Measurements from ENCODE around the gene HIKESHI.
"Not testable (repeated sequence)": the region's sequence is repeated elsewhere in the genome, so short reads cannot be mapped to it uniquely, and the experiment has no call there.

The HIKESHI gene

GRCh38 chr11:86302092-86302793, at the start of gene HIKESHI:
HIKESHI (plus strand) TSS chr11:86302240; CDS start chr11:86302449, 209 bp downstream.
- DNase-seq, result peak; percentile 91

GRCh38 chr11:86255896-86256295, 46.1 kb upstream of the HIKESHI start:
- DNase-seq, result no peak

DNA sequence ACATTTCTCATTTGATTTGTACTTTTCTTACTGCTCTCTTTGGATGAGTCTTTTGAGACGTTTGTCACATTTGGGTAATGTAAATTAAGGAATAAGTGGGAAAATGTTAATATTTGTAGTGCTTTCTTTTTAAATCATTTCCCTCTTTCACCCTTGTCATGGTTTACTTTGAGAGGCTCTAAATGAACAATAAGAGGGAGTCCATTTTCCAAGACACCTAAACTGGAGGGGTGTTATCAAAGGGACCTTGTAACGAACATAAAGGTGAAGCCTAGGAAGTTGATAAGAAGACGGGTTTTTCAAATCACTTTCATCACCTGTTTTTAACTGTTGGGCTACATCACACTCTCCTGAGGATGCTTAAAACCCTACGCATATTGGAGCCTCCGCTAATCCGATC, 45.4 kb upstream of the HIKESHI start:
- no peak for DNase-seq

DNA sequence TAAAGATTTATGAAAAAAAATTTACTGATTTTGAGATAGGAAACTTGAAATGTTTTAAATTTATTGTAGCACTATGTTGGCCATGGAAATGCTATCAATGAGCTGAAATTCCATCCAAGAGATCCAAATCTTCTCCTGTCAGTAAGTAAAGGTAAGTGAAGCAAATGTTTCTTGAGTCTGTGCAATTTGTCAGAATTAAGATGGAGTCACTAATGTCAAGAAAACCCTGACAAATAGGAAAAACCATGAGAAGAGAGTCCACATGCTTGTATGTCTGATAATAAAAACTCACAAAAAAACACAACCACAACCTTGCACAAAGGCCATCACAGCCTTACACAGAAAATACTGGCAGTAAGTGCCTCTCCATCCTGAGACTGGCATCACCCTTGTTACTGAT, 44.6 kb upstream of the HIKESHI start:
- DNase-seq, result no peak

- DNase-seq, result no peak
Measured at GRCh38 chr11:86259730-86260129, 42.3 kb upstream of the HIKESHI start.

DNA sequence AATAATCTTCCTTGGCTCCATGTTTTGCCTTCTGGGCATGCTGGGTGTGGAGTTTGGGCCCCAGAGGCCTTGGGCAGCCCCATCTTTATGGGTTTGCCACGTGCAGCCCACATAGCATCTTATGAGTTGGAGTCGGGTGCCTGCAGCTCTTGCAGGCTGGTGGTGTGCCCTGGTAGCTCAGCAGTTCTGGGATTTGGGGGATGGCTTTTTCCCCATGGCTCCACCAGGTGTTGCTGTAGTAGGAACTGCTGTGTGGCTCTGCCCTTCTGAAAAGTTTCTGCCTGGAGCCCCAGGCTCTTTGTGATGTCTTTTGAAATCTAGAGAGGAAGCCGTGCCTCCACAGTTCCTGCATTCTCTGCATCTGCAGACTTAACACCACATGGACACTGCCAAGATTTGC, 40.7 kb upstream of the HIKESHI start:
- no peak for DNase-seq

- DNase-seq, result no peak
Measured at GRCh38 chr11:86262387-86262786, 39.7 kb upstream of the HIKESHI start.

DNA sequence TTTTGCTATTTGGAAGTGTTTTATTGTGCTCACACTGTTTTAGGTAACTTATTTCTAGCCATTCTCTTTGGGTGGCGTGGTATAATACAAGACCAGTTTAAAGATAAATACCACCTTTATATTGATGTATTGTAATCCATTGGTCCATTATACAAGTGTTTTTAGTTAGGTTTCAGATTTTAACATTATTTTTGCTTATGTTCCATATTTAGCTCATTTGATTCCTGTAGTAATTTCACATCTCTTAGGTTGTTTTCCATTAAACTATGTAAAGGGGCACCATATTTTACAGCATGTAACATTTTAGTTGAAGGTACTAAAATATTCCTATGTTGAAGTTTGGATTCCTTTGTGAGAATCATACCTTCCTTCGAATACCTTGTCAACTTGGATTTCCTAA, 37.4 kb upstream of the HIKESHI start:
- no peak for DNase-seq

DNA sequence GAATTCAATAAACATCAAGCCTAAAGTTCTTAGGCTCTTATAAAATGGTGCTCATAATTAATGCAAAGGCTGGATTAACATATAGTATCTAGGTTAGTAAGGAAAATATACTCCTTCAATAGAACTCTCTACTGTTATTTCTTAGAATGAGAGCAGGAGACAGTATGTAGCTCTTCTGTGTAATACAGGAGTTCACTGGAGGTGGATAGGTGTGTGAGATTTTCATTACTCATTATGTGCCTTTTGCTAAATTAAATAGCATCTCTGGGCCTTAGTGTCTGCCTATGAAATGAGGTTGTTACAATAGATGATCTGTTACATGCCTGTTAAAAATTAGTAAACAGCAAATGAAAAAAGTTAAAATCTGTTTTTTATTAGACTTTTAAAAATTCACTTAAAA, 36.8 kb upstream of the HIKESHI start:
- no peak for DNase-seq

- no peak for DNase-seq
Measured at GRCh38 chr11:86269645-86270044, 32.4 kb upstream of the HIKESHI start.

- no peak for DNase-seq
Measured at GRCh38 chr11:86274503-86274902, 27.5 kb upstream of the HIKESHI start.

DNA sequence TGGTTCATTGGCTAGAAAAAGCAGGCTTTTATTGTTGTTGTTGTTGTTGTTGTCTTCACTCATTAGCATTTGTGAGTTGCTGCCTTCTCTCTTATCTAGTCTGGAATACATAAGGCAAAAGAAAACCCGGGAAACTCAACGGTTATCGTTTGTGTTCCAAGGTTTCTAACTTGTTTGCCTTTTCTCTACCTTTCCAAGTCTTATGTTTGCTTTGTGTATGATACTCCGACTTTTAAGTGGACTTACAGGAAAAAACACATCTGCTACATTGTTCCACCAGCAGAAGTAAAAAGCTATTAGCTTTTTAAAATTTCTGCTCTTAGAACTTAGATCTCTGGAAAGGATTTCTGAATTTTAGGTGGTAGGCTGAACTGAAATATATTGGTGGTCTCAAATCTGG, 27.0 kb upstream of the HIKESHI start:
- DNase-seq, result no peak

- no peak for DNase-seq
Measured at GRCh38 chr11:86275493-86276370, 26.3 kb upstream of the HIKESHI start.

DNA sequence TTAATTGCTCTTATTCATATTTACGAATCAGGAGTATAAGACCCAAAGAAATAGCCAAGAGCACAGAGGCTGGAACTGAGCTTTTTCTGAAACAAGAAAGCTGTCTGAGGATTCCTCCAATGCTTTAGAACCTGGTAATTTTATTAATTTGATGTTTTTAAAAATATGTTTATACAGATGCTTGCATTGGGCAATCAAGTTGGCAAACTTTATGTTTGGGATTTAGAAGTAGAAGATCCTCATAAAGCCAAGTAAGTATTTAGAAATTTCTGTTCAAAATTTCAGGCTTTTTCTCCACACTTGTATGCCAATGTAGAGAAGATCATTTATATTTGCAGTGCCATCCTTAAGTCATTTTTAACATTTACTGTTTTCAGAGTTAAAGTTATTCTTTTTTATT, 24.3 kb upstream of the HIKESHI start:
- no peak for DNase-seq

- DNase-seq, result no peak
Measured at GRCh38 chr11:86278226-86278625, 23.8 kb upstream of the HIKESHI start.

- no peak for DNase-seq
Measured at GRCh38 chr11:86279747-86280146, 22.3 kb upstream of the HIKESHI start.

DNA sequence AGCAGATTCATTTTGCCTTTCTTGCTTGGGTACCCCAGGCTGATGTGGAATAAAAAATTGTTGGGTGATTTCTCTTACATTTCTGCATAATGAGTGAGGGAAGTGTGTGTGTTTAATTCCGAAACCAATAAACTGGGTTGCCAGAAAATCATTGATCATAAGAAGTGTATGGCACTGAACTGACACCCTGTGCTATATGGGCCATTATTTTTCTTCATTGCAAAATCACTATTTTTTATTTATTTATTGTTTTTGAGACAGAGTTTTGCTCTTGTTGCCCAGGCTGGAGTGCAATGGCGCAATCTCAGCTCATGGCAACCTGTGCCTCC, 14.6 kb upstream of the HIKESHI start:
- DNase-seq, result no peak

DNA sequence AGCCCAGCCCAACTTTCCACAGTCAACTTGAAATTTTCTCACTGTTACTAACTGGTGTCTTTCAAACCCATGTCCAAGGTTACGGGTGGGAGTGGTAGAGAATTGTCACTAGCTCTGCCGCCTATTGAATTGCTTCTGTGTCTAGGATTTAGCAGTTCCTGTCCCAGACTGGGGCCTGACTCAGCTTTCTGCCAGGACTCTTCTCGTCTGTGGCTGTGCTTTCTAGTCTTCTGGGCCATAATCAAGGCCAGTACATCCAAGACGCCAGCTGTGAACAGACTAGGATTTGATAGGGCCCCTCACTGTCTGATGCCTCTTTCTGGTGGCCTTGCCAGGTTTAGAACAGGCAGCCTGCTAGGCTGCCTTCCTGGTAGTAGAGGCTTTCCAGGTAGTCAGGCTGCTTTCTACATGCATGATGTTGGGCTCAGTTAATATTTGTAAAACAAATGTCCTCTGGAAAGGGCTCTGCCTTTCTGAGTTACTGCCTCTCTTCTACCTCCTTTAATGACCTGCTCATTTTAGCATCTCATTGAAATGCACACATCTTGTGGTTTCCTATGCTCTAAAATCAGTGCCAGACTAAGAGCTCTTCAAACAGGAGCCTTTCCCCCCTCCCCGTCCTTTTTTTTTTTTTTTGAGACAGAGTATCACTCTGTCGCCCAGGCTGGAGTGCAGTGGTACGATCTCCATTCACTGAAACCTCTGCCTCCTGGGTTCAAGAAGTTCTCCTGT, 13.1 kb upstream of the HIKESHI start:
- no peak for DNase-seq

DNA sequence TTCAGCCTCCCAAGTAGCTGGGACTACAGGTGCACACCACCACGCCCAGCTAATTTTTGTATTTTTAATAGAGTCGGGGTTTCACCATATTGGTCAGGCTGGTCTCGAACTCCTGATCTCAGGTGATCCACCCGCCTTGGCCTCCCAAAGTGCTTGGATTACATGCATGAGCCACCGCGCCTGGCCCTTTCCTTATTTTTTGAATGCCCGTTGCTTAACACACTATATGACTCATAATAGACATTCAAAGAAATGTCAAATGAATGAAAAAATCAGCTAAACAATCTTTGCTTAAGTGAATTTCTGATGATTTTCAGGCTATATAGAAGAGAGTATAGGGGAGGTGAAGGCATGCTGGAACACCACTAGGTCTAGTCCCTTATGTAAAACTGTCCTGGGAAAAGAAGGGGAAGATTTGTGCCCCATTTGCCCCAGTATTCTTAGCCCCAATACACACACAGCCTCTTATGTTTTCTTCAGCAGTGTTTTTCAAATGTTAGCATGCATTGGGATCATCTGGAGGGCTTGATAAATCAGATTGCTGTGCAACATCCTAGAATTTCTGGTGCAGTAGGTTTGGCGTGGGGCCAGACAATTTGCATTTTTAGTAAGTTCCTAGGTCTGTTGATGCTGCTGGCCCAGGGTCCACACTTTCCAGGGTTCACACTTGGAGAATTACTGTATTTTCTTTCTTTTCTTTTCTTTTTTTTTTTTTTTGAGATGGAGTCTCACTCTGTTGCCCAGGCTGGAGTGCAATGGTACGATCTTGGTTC, 12.3 kb upstream of the HIKESHI start:
- DNase-seq, result not testable (repeated sequence)

GRCh38 chr11:86291466-86292262, 10.4 kb upstream of the HIKESHI start:
- peak; percentile 48 for DNase-seq

GRCh38 chr11:86292912-86293616, 9.0 kb upstream of the HIKESHI start:
- DNase-seq, result no peak
